K562 (cell line): ENCODE measurements around the gene SLC2A10. TPM values are rescaled to one million over a fixed set of nuclear protein-coding genes. Genes with fewer than 3 reads are reported as not detected.

Source experiments
- ATAC-seq: fragments of 200-7000 bp; cut with Tn5 transposase; 3 replicates; pipeline ENCODE4 v1.9.1; 2020; ENCODE audit warnings: moderate library complexity
- BruUV-seq: library from RNA; stranded (reverse); fragments of 400-500 nt; replicated peaks from 2 replicates; lab custom pipeline; 2021; lab: Mats Ljungman, UMichigan
- CTCF ChIA-PET: fragments of 300-600 bp; formaldehyde crosslinking; extraction: SDS; loops from one replicate; lab custom pipeline; 2021; ENCODE audit warnings: low intra/inter-chr PET ratio; lab: Yijun Ruan, JAX
- POLR2A ChIA-PET: fragments of 300-600, 350-650 bp; sonication (Branson Sonifier 250); formaldehyde crosslinking; extraction: SDS; loops from one replicate; lab custom pipeline; 2021; ENCODE audit warnings: antibody characterized with exemption, inconsistent platforms; lab: Yijun Ruan, JAX
- DNase-seq, 4 experiments: peaks; one replicate each; pipeline versions ENCODE4 v3.0.0 to v3.0.0-alpha.2; 2011 to 2018; ENCODE audit warnings: low spot score in 3 of 4, mixed read lengths in 3 of 4; ENCODE audit errors: extremely low read depth in 1 of 4
- FAIRE-seq: peaks from 2 replicates; lab custom pipeline; 2011; peaks lifted over from hg19 to GRCh38; lab: Jason Lieb, UNC
- H2AFZ ChIP-seq: 2 replicates; pipeline ENCODE4 v1.6.0; 2011; ENCODE audit warnings: low read depth, low read length, control low read depth, inconsistent platforms
- H3K27ac ChIP-seq: fragments of 200-600 bp; 3 replicates; pipeline ENCODE4 v1.8.0; 2011; ENCODE audit warnings: low read depth, mild to moderate bottlenecking, control low read depth, inconsistent platforms, low read length, moderate library complexity, mixed read lengths; ENCODE audit errors: extremely low read depth
- H3K27me3 ChIP-seq, 2 experiments: fragments of 300-600 bp in 1 of 2; 2 replicates in 1 of 2; 3 replicates in 1 of 2; pipeline versions ENCODE4 v1.6.0 to v1.8.0; 2011; ENCODE audit warnings: inconsistent platforms in 2 of 2, low read length in 2 of 2, mild to moderate bottlenecking in 1 of 2, mixed read lengths in 1 of 2, moderate library complexity in 1 of 2; ENCODE audit not compliant: control insufficient read depth in 2 of 2, insufficient read depth in 2 of 2
- H3K36me3 ChIP-seq: fragments of 300-600 bp; 3 replicates; pipeline ENCODE4 v1.8.0; 2011; ENCODE audit warnings: mild to moderate bottlenecking, low read length, inconsistent platforms; ENCODE audit not compliant: control insufficient read depth, insufficient read depth
- H3K4me1 ChIP-seq, 2 experiments: fragments of 200-600 bp in 1 of 2; replicated peaks in 1 of 2; 2 replicates in 1 of 2; 3 replicates in 1 of 2; pipeline versions ENCODE4 v1.5.1 to v1.8.0; 2011; ENCODE audit warnings: inconsistent platforms in 2 of 2, low read length in 2 of 2, mild to moderate bottlenecking in 1 of 2, mixed read lengths in 1 of 2, moderate library complexity in 1 of 2; ENCODE audit not compliant: control insufficient read depth in 2 of 2, insufficient read depth in 2 of 2
- H3K4me2 ChIP-seq: 2 replicates; pipeline ENCODE4 v1.6.1; 2011; ENCODE audit warnings: low read length, control low read depth, inconsistent platforms, mixed read lengths; ENCODE audit not compliant: insufficient read depth
- H3K4me3 ChIP-seq: fragments of 200-600 bp; sonication (generic), shearing (Covaris generic); 2 replicates; pipeline ENCODE4 v1.5.1; 2016; ENCODE audit warnings: control low read depth, inconsistent platforms
- H3K79me2 ChIP-seq: fragments of 200-600 bp; 3 replicates; pipeline ENCODE4 v1.8.0; 2011; ENCODE audit warnings: low read length, inconsistent platforms; ENCODE audit not compliant: control insufficient read depth, insufficient read depth
- H3K9ac ChIP-seq, 2 experiments: 2 replicates each; pipeline versions ENCODE4 v1.6.0 to v1.6.1; 2011; ENCODE audit warnings: low read depth in 2 of 2, low read length in 2 of 2, control low read depth in 1 of 2, inconsistent platforms in 1 of 2, mild to moderate bottlenecking in 1 of 2, mixed read lengths in 1 of 2; ENCODE audit not compliant: insufficient read depth in 1 of 2
- H3K9me1 ChIP-seq: one replicate; pipeline ENCODE4 v1.6.0; 2011; ENCODE audit warnings: inconsistent platforms, mild to moderate bottlenecking, low read length, moderate library complexity; ENCODE audit not compliant: control insufficient read depth, insufficient read depth
- H3K9me3 ChIP-seq: replicated peaks from 2 replicates; pipeline ENCODE4 v1.5.1; 2011; ENCODE audit warnings: low read depth, low read length, inconsistent platforms; ENCODE audit not compliant: control insufficient read depth, insufficient read depth
- H4K20me1 ChIP-seq: replicated peaks from 2 replicates; pipeline ENCODE4 v1.6.1; 2011; ENCODE audit warnings: low read length, inconsistent platforms, mixed read lengths; ENCODE audit not compliant: control insufficient read depth, insufficient read depth
- BCOR ChIP-seq: fragments of 450-650 bp; IDR thresholded peaks from 2 replicates; pipeline ENCODE4 v1.6.1; 2016
- CBFA2T2 ChIP-seq: fragments of 450-650 bp; conservative IDR thresholded peaks from 2 replicates; pipeline ENCODE4 v1.6.1; 2017; ENCODE audit warnings: mild to moderate bottlenecking
- CBX1 ChIP-seq: sonication (generic); IDR thresholded peaks from 2 replicates; pipeline ENCODE4 v1.6.1; 2016; ENCODE audit warnings: antibody characterized with exemption, low read depth, mild to moderate bottlenecking
- CEBPG ChIP-seq, 3 experiments: fragments of 200-800 bp in 1 of 3; sonication (Bioruptor generic) in 1 of 3; sonication (generic) in 1 of 3; formaldehyde crosslinking in 1 of 3; IDR thresholded peaks in 2 of 3; conservative IDR thresholded peaks in 1 of 3; 2 replicates each; pipeline versions ENCODE4 v1.6.1 to v1.8.0; 2016 to 2022; ENCODE audit warnings: missing compliant biosample characterization in 2 of 3, missing genetic modification characterization in 2 of 3, mild to moderate bottlenecking in 1 of 3, missing genetic modification reagents in 1 of 3
- HDAC3 ChIP-seq: fragments of 450-650 bp; IDR thresholded peaks from 2 replicates; pipeline ENCODE4 v1.6.1; 2018; ENCODE audit warnings: borderline replicate concordance, mild to moderate bottlenecking, moderate library complexity; ENCODE audit not compliant: partially characterized antibody
- KDM5B ChIP-seq: fragments of 200-600 bp; sonication (generic); IDR thresholded peaks from 2 replicates; pipeline ENCODE4 v1.6.1; 2012; ENCODE audit warnings: low read depth, mild to moderate bottlenecking, moderate library complexity, low read length, control low read depth, inconsistent platforms; ENCODE audit not compliant: insufficient replicate concordance
- RAD51 ChIP-seq: fragments of 450-650 bp; IDR thresholded peaks from 2 replicates; pipeline ENCODE4 v1.7.1; 2016; ENCODE audit warnings: low read depth, mild to moderate bottlenecking, borderline replicate concordance
- RCOR1 ChIP-seq, 2 experiments: IDR thresholded peaks; 2 replicates each; pipeline ENCODE4 v1.6.1; 2012; ENCODE audit warnings: low read depth in 2 of 2, low read length in 2 of 2, borderline replicate concordance in 1 of 2, improper control_type of control experiment in 1 of 2
- SIN3A ChIP-seq, 2 experiments: fragments of 150-350 bp in 1 of 2; IDR thresholded peaks; 2 replicates each; pipeline ENCODE4 v1.6.1; 2011 to 2016; ENCODE audit warnings: borderline replicate concordance in 2 of 2, low read depth in 2 of 2, low read length in 2 of 2, mild to moderate bottlenecking in 2 of 2, moderate library complexity in 2 of 2; ENCODE audit not compliant: control insufficient read depth in 1 of 2
- SMARCA5 ChIP-seq: fragments of 450-650 bp; IDR thresholded peaks from 2 replicates; pipeline ENCODE4 v1.6.1; 2016
- SREBF2 ChIP-seq: sonication (generic); formaldehyde crosslinking; IDR thresholded peaks from 2 replicates; pipeline ENCODE4 v1.4.0; 2020; ENCODE audit warnings: mild to moderate bottlenecking, missing genetic modification reagents
- USF1 ChIP-seq: sonication (generic); formaldehyde crosslinking; IDR thresholded peaks from 2 replicates; pipeline ENCODE4 v1.9.0; 2022; ENCODE audit warnings: mild to moderate bottlenecking, missing genetic modification reagents
- WGBS: fragments of 100-300 bp; shearing (Covaris generic); methylation state at CpG from one replicate; pipeline ENCODE4 v1.1.6; 2016; ENCODE audit warnings: low coverage, mixed read lengths; ENCODE audit not compliant: insufficient coverage; ENCODE audit errors: missing lambda C conversion rate; 5-methylcytosine and 5-hydroxymethylcytosine counted together
- in situ Hi-C: fragments of 300-500 bp; cut with MboI; formaldehyde crosslinking; loops from 4 replicates; pipeline ENCODE4 v1.15.0; 2018; ENCODE audit warnings: inconsistent platforms, mixed read lengths
- intact Hi-C: fragments of 100-400 bp; cut with micrococcal nuclease; formaldehyde crosslinking; loops from 2 replicates; pipeline ENCODE4 v1.14.2; 2022
- polyA plus RNA-seq, 8 experiments: library from polyadenylated mRNA; depleted of rRNA in 4 of 8; stranded (reverse) in 5 of 8; unstranded in 3 of 8; fragments of >200 nt; fragmentation: Nextera tagmentation in 2 of 8; fragmentation: Illumina TruSeq in 1 of 8; extraction: Ambion mirVana in 2 of 8; extraction: Trizol in 1 of 8; gene quantifications; 2 replicates each; pipeline versions ENCODE4 v1.2.1 to v1.2.3, GENCODE V29; 2011 to 2014; ENCODE audit warnings: inconsistent platforms in 1 of 8, missing spikeins in 1 of 8
- total RNA-seq, 7 experiments: library from RNA; depleted of rRNA in 6 of 7; stranded (reverse); fragments of >200 nt in 6 of 7; fragmentation: Illumina TruSeq in 2 of 7; extraction: Trizol in 2 of 7; gene quantifications; 2 replicates each; pipeline versions ENCODE4 v1.2.1 to v1.2.3, GENCODE V29; 2011 to 2021; ENCODE audit warnings: low replicate concordance in 1 of 7
- TF ChIP-seq, protein P1 (sequence below): sonication (generic); formaldehyde crosslinking; IDR thresholded peaks from 2 replicates; pipeline ENCODE4 v1.9.0; 2022; ENCODE audit warnings: mild to moderate bottlenecking, missing genetic modification reagents
- TF ChIP-seq, protein P2 (sequence below), 2 experiments: fragments of 450-650 bp; IDR thresholded peaks; 2 replicates each; pipeline ENCODE4 v1.6.1; 2018; ENCODE audit warnings: mild to moderate bottlenecking in 2 of 2, low read depth in 1 of 2; ENCODE audit not compliant: partially characterized antibody in 2 of 2

SLC2A10 gene
- total and polyA plus RNA-seq, 9 of the 15 experiments (the other 6 are each of a cell fraction or from before 2014, with no cell fraction given), result 0.01 to 1.8 (median 0.10) TPM

DNA sequence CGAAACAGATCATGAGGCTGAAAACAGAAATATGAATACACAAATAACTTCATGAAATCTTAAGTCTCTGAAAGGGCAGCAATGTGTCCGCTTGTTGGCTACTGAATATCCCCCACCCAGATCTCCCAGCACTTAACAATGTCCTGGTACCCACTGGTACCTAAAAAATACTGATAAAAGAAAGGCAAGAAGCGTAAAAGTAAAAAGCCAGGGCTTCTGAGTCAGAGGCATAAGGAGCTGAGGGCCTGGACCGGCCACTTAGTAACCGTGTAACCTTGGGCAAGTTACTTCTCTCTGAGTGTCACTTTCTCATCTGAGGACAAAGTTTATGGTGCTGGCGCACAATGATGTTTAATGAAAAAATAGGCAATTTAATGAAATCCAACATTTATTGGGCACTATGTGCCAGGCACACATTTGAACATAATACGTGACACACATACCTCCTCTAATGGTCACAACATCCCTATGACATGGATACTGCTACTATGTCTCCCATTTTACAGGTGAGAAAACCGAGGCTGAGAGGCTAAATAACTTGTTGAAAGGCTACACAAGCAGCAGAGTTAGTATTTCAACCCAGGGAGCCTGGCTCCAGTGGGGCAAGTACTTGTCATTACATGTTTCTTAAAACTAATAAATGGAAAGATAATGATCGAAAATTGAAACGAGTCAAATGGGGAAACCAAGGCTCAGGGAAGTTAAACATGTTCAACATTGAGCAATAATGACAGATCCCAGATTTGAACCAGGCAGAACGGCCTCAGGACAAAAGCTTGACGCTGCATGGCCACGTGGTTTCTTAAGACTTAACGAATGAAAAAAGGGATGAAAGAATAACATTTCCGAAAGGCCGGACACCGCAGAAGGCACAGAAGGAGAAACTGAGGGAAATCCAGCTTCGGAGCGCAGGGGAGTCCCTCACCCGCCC is 21.0 kb upstream of the SLC2A10 start:
- peak overlapping the region; percentile 76 for H2AFZ ChIP-seq
- H3K79me2 ChIP-seq, result peaks cover 55% of the 10 kb centered on the region
- TSS peak; percentile 22 for BruUV-seq
- WGBS, result 2% methylated on average over 18 of the region's 20 CpGs
- peak overlapping the region; percentile 88 for H3K27ac ChIP-seq
- ChIA-PET POLR2A (interaction anchor here (0.7 to 1.5 kb wide), 6 partner anchors 8 to 1921 kb away, joined by 3 to 7 read pairs (median 4); no protein-coding TSS in a partner anchor), CTCF (no interaction called here)
- H3K36me3 ChIP-seq, result peaks cover 24% of the 10 kb centered on the region
- ATAC-seq (no peak), FAIRE-seq (no peak), DNase-seq (no peak)
- no peaks in the 10 kb centered on the region for H3K27me3 ChIP-seq
- H3K9me3 ChIP-seq, result no peaks in the 10 kb centered on the region
- H3K4me2 ChIP-seq, result peak overlapping the region; percentile 88
- in situ Hi-C loops, result no loop called here
- H3K4me1 ChIP-seq, result peaks cover 8 to 29% of the 10 kb centered on the region in 2 experiments
- 0 out of 2 replicates have a peak, but pooled peaks cover 3% of the 10 kb centered on the region for H4K20me1 ChIP-seq
- intact Hi-C loops, result no loop called here
- no peaks in the 10 kb centered on the region for H3K9me1 ChIP-seq
- peak overlapping the region; percentile 87 to 96 for H3K9ac ChIP-seq
- peak overlapping the region; percentile 72 for H3K4me3 ChIP-seq
- peak; percentile 99 for TF ChIP-seq BCOR
- TF ChIP-seq CBX1, result peak; percentile 70; the same call in 1 of the 2 replicates
- TF ChIP-seq CBFA2T2, result peak; percentile 12; the same call in 1 of the 2 replicates
- peak; percentile 32; the same call in 1 of the 2 replicates for TF ChIP-seq CEBPG (CRISPR knock-in tag; IDR thresholded peaks at IDR 0.05)
- TF ChIP-seq CEBPG (tag; conservative IDR thresholded peaks at IDR 0.05 in 1 of 2, IDR thresholded peaks at IDR 0.05 in 1 of 2), result peak; percentile 39 to 81; a peak in 3 of 4 replicates
- peak; percentile 29 for TF ChIP-seq HDAC3
- no peak for TF ChIP-seq KDM5B
- peak in 1 of 2 experiments; percentile 86; a peak in 2 of 4 replicates for TF ChIP-seq RCOR1 (IDR thresholded peaks at IDR 0.05; ENCODE audit: borderline replicate concordance in 1 of 2, low read depth in 2 of 2, low read length in 2 of 2)
- TF ChIP-seq, protein P1, sequence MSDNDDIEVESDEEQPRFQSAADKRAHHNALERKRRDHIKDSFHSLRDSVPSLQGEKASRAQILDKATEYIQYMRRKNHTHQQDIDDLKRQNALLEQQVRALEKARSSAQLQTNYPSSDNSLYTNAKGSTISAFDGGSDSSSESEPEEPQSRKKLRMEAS (CRISPR knock-in tag), result peak; percentile 65
- peak; percentile 53; the same call in 1 of the 2 replicates for TF ChIP-seq SMARCA5
- TF ChIP-seq, protein P2, sequence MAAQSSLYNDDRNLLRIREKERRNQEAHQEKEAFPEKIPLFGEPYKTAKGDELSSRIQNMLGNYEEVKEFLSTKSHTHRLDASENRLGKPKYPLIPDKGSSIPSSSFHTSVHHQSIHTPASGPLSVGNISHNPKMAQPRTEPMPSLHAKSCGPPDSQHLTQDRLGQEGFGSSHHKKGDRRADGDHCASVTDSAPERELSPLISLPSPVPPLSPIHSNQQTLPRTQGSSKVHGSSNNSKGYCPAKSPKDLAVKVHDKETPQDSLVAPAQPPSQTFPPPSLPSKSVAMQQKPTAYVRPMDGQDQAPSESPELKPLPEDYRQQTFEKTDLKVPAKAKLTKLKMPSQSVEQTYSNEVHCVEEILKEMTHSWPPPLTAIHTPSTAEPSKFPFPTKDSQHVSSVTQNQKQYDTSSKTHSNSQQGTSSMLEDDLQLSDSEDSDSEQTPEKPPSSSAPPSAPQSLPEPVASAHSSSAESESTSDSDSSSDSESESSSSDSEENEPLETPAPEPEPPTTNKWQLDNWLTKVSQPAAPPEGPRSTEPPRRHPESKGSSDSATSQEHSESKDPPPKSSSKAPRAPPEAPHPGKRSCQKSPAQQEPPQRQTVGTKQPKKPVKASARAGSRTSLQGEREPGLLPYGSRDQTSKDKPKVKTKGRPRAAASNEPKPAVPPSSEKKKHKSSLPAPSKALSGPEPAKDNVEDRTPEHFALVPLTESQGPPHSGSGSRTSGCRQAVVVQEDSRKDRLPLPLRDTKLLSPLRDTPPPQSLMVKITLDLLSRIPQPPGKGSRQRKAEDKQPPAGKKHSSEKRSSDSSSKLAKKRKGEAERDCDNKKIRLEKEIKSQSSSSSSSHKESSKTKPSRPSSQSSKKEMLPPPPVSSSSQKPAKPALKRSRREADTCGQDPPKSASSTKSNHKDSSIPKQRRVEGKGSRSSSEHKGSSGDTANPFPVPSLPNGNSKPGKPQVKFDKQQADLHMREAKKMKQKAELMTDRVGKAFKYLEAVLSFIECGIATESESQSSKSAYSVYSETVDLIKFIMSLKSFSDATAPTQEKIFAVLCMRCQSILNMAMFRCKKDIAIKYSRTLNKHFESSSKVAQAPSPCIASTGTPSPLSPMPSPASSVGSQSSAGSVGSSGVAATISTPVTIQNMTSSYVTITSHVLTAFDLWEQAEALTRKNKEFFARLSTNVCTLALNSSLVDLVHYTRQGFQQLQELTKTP (IDR thresholded peaks at IDR 0.05; ENCODE audit: low read depth in 1 of 2, partially characterized antibody in 2 of 2), result peak in 1 of 2 experiments; percentile 46
- TF ChIP-seq SIN3A (IDR thresholded peaks at IDR 0.05; ENCODE audit: borderline replicate concordance in 2 of 2, control insufficient read depth in 1 of 2, low read depth in 2 of 2, low read length in 2 of 2), result peak in 1 of 2 experiments; percentile 86; a peak in 2 of 4 replicates
- peak; percentile 59; the same call in 1 of the 2 replicates for TF ChIP-seq RAD51
- peak; percentile 67 for TF ChIP-seq USF1 (CRISPR knock-in tag)
- no peak for TF ChIP-seq SREBF2 (CRISPR knock-in tag)
